Activated B cell treated with CpG ODN at 0.5 μM for 24 hours (primary cell): Measurements from ENCODE around the gene SCO1. TPM values are rescaled to one million over a fixed set of nuclear protein-coding genes. Genes with fewer than 3 reads are reported as not detected.

Source experiments
- ATAC-seq: fragments of 200-7000 bp; cut with Tn5 transposase; one replicate; pipeline ENCODE4 v1.10.0; 2021; ENCODE audit warnings: low read depth, mild to moderate bottlenecking, moderate library complexity
- CTCF ChIA-PET: fragments of 350-600 bp; sonication (Branson Sonifier 250); formaldehyde crosslinking; loops from one replicate; lab custom pipeline; 2021; ENCODE audit warnings: antibody characterized with exemption; lab: Charles Lee
- POLR2A ChIA-PET: fragments of 350-600 bp; sonication (Branson Sonifier 250); formaldehyde crosslinking; loops from one replicate; lab custom pipeline; 2021; ENCODE audit warnings: antibody characterized with exemption; lab: Charles Lee
- DNase-seq: peaks from one replicate; pipeline ENCODE4 v3.0.0; 2022
- H3K27ac Mint-ChIP-seq: one replicate; pipeline ENCODE4 v1.8.0; 2020; ENCODE audit warnings: mixed read lengths
- H3K27me3 Mint-ChIP-seq: one replicate; pipeline ENCODE4 v1.8.0; 2021; ENCODE audit warnings: mixed read lengths
- H3K36me3 Mint-ChIP-seq: one replicate; pipeline ENCODE4 v1.8.0; 2021; ENCODE audit warnings: low read depth, mixed read lengths
- H3K4me1 Mint-ChIP-seq: one replicate; pipeline ENCODE4 v1.8.0; 2021; ENCODE audit warnings: mixed read lengths
- H3K4me3 Mint-ChIP-seq: one replicate; pipeline ENCODE4 v1.8.0; 2020; ENCODE audit warnings: mild to moderate bottlenecking, mixed read lengths
- H3K9me3 Mint-ChIP-seq: one replicate; pipeline ENCODE4 v1.8.0; 2020; ENCODE audit warnings: mixed read lengths
- CTCF ChIP-seq: fragments of 200-600 bp; IDR thresholded peaks from one replicate; pipeline ENCODE4 v1.8.0; 2022; ENCODE audit warnings: antibody characterized with exemption, mild to moderate bottlenecking
- intact Hi-C: fragments of 100-400 bp; cut with micrococcal nuclease; formaldehyde crosslinking; loops from one replicate; pipeline ENCODE4 v1.15.1; 2024
- total RNA-seq: library from RNA; stranded (reverse); gene quantifications from 2 replicates; pipeline ENCODE4 v1.2.3, GENCODE V29; 2022

The SCO1 gene
- total RNA-seq, 1 donor from 2014 or later = 33.3 TPM

DNA sequence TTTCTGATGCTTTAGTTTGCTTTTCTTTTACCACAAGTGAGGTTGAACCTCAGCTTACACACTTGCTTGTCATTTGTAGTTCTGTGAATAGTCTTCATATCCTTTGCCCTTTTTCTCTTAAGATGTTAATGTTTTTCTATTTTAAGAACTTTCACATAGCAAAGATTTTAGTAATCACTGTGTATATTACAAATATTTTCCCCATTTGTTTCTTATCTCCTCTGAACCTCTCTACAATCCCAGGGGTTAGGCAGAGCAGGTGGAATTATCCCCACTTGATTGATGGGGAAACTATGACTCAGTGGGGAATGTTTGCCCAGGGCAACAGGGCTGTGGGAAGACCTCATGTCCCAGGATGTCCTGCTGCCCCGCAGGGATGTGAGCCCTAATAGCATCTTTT, 28.6 kb downstream of the SCO1 start:
- no peak overlapping the region for H3K27ac Mint-ChIP-seq
- H3K36me3 Mint-ChIP-seq = peaks cover 14% of the 10 kb centered on the region
- no peak for TF ChIP-seq CTCF
- H3K27me3 Mint-ChIP-seq = no peaks in the 10 kb centered on the region
- DNase-seq (no peak), ATAC-seq (no peak)
- H3K4me1 Mint-ChIP-seq = no peaks in the 10 kb centered on the region
- no peaks in the 10 kb centered on the region for H3K9me3 Mint-ChIP-seq
- CTCF ChIA-PET = no interaction called here
- intact Hi-C loops = no loop called here
- POLR2A ChIA-PET = no interaction called here
- H3K4me3 Mint-ChIP-seq = no peak overlapping the region

DNA sequence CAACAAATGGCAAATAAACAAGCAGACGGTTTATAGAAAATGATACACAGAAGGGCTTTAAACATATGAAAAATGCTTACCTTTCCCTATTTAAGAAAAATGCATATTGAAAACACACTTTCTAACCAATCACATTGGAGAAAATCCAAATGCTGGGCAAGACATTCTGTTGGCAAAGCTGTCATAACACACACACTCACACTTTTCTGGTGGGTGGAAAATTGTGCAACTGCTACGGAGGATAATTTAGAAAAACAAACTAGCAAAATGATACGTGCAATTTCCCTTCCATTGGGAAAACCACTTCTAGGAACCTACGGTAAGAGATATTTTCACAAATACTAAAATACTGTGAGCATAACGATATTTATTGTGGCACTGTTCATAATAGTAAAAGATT, 30.4 kb downstream of the SCO1 start:
- H3K9me3 Mint-ChIP-seq = no peaks in the 10 kb centered on the region
- no peak overlapping the region for H3K27ac Mint-ChIP-seq
- H3K27me3 Mint-ChIP-seq = no peaks in the 10 kb centered on the region
- H3K4me1 Mint-ChIP-seq = no peaks in the 10 kb centered on the region
- H3K36me3 Mint-ChIP-seq = peaks cover 11% of the 10 kb centered on the region
- CTCF ChIA-PET = no interaction called here
- H3K4me3 Mint-ChIP-seq = no peak overlapping the region
- no peak for TF ChIP-seq CTCF
- POLR2A ChIA-PET = interaction anchor here (0.7 kb wide), 1 partner anchor 124 kb away, joined by 3 read pairs; no protein-coding TSS in a partner anchor
- intact Hi-C loops = no loop called here
- DNase-seq (no peak), ATAC-seq (no peak)

- DNase-seq = no peak
- peaks cover 19% of the 10 kb centered on the region for H3K36me3 Mint-ChIP-seq
- no peaks in the 10 kb centered on the region for H3K4me1 Mint-ChIP-seq
- no peaks in the 10 kb centered on the region for H3K9me3 Mint-ChIP-seq
- CTCF ChIA-PET = interaction anchor here (0.6 to 1.6 kb wide), 2 partner anchors 18 to 180 kb away, joined by 3 to 5 read pairs; no protein-coding TSS in a partner anchor
- intact Hi-C loops = no loop called here
- ATAC-seq = no peak
- no peak overlapping the region for H3K27ac Mint-ChIP-seq
- no peak overlapping the region for H3K4me3 Mint-ChIP-seq
- POLR2A ChIA-PET = interaction anchor here (0.9 kb wide), 1 partner anchor 75 kb away, joined by 3 read pairs; no protein-coding TSS in a partner anchor
- H3K27me3 Mint-ChIP-seq = no peaks in the 10 kb centered on the region
- no peak for TF ChIP-seq CTCF
Measured at GRCh38 chr17:10664571-10664970, 32.8 kb downstream of the SCO1 start.

DNA sequence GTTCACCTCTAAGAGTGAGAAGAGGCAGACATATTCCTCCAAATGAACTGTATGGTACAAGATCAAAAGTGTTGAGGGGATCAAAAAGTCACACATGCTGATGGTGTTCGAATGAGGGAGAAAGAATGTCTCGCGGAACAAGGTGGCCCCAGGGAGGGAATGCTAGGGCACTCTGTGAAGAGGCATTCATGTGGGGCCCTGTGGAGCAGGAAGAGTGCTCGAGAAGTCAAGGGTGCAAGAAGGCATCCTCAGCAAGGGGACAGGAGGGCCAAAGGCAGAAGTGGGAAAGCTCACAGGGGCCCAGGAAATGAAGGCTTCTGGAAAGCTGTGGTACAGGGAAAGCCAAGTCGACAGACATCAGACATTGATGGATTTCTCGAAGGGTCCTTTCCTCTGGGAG, 34.1 kb downstream of the SCO1 start:
- H3K27ac Mint-ChIP-seq = no peak overlapping the region
- ATAC-seq = no peak
- ChIA-PET POLR2A (no interaction called here), CTCF (interaction anchor here (1.6 kb wide), 1 partner anchor 17 kb away, joined by 5 read pairs; no protein-coding TSS in a partner anchor)
- H3K9me3 Mint-ChIP-seq = no peaks in the 10 kb centered on the region
- H3K27me3 Mint-ChIP-seq = no peaks in the 10 kb centered on the region
- TF ChIP-seq CTCF = no peak
- H3K4me3 Mint-ChIP-seq = no peak overlapping the region
- no peak for DNase-seq
- H3K36me3 Mint-ChIP-seq = peaks cover 25% of the 10 kb centered on the region
- intact Hi-C loops = no loop called here
- no peaks in the 10 kb centered on the region for H3K4me1 Mint-ChIP-seq

GRCh38 chr17:10661437-10661836, 35.9 kb downstream of the SCO1 start:
- CTCF ChIA-PET = no interaction called here

More at GRCh38 chr17:10661437-10661836, 35.9 kb downstream of the SCO1 start:
- Mint-ChIP-seq H3K4me1 (no peaks in the 10 kb centered on the region), H3K27me3 (no peaks in the 10 kb centered on the region), H3K36me3 (peaks cover 20% of the 10 kb centered on the region), H3K9me3 (no peaks in the 10 kb centered on the region), H3K4me3 (no peak overlapping the region), H3K27ac (no peak overlapping the region)
- TF ChIP-seq CTCF = no peak
- ATAC-seq (no peak), DNase-seq (no peak)
- intact Hi-C loops = no loop called here
- POLR2A ChIA-PET = no interaction called here
